GM19328 (cell line): ENCODE measurements around the gene LTBP4.
"Not testable (repeated sequence)": the region's sequence is repeated elsewhere in the genome, so short reads cannot be mapped to it uniquely, and the experiment has no call there.

Experiments
- ATAC-seq: cut with Tn5 transposase; IDR thresholded peaks from one replicate; pipeline ENCODE4 v1.9.1; 2021; ENCODE audit warnings: mild to moderate bottlenecking, moderate library complexity; ENCODE audit not compliant: unreplicated experiment

The LTBP4 gene

GRCh38 chr19:40571831-40572495 lies 29.2 kb upstream of the LTBP4 start:
- ATAC-seq = no peak

GRCh38 chr19:40575326-40575725 lies 25.8 kb upstream of the LTBP4 start:
- ATAC-seq = no peak

- ATAC-seq = peak; percentile 15
Measured at GRCh38 chr19:40576151-40576584, 25.0 kb upstream of the LTBP4 start.

GRCh38 chr19:40576585-40577451 lies 24.4 kb upstream of the LTBP4 start, which contains the start of gene SHKBP1:
Gene SHKBP1 (plus strand): TSS chr19:40576873. CDS start chr19:40576900, 27 bp downstream.
- peak; percentile 92 for ATAC-seq

- ATAC-seq = no peak
Measured at GRCh38 chr19:40578442-40578908, 22.7 kb upstream of the LTBP4 start.

- ATAC-seq = no peak
Measured at GRCh38 chr19:40580619-40581018, 20.6 kb upstream of the LTBP4 start.

- ATAC-seq = no peak
Measured at GRCh38 chr19:40581531-40581930, 19.6 kb upstream of the LTBP4 start.

- no peak for ATAC-seq
Measured at GRCh38 chr19:40582467-40582866, 18.7 kb upstream of the LTBP4 start.

GRCh38 chr19:40583283-40583682 lies 17.9 kb upstream of the LTBP4 start:
- ATAC-seq = no peak

- ATAC-seq = no peak
Measured at GRCh38 chr19:40584007-40584406, 17.2 kb upstream of the LTBP4 start.

GRCh38 chr19:40585241-40585981 lies 15.8 kb upstream of the LTBP4 start:
- no peak for ATAC-seq

- ATAC-seq = no peak
Measured at GRCh38 chr19:40585982-40586422, 15.2 kb upstream of the LTBP4 start.

GRCh38 chr19:40586611-40587010 lies 14.6 kb upstream of the LTBP4 start:
- no peak for ATAC-seq

GRCh38 chr19:40588110-40588854 lies 12.9 kb upstream of the LTBP4 start:
- no peak for ATAC-seq

- no peak for ATAC-seq
Measured at GRCh38 chr19:40588926-40589569, 12.1 kb upstream of the LTBP4 start.

GRCh38 chr19:40589591-40590429 lies 11.4 kb upstream of the LTBP4 start:
- no peak for ATAC-seq

GRCh38 chr19:40590464-40591265 lies 10.5 kb upstream of the LTBP4 start:
- no peak for ATAC-seq

- ATAC-seq = not testable (repeated sequence)
Measured at GRCh38 chr19:40591724-40592123, 9.4 kb upstream of the LTBP4 start.
